CD14-positive monocyte (primary cell): ENCODE data around the gene ADAMTS17. TPM values are rescaled to one million over a fixed set of nuclear protein-coding genes. Genes with fewer than 3 reads are reported as not detected.

Experiments
- DNase-seq, 3 donors: peaks; one replicate each; pipeline ENCODE4 v3.0.0-alpha.2; 2011 to 2022
- H2AFZ ChIP-seq: 2 replicates; pipeline ENCODE4 v1.6.0; 2012; ENCODE audit warnings: mild to moderate bottlenecking, low read depth, low read length, inconsistent platforms; ENCODE audit not compliant: insufficient read depth, poor library complexity, severe bottlenecking
- H3K27ac ChIP-seq, 2 donors: 1 replicate in 1 of 2; 2 replicates in 1 of 2; pipeline ENCODE4 v1.5.1; 2012 to 2013; ENCODE audit warnings: low read length in 2 of 2, control low read depth in 1 of 2, inconsistent platforms in 1 of 2, low read depth in 1 of 2, mild to moderate bottlenecking in 1 of 2
- H3K27me3 ChIP-seq, 2 donors: one replicate each; pipeline versions ENCODE4 v1.6.0 to v1.6.1; 2011 to 2013; ENCODE audit warnings: low read length in 2 of 2; ENCODE audit not compliant: control insufficient read depth in 2 of 2, insufficient read depth in 2 of 2
- H3K36me3 ChIP-seq, 2 donors: replicated peaks in 1 of 2; 1 replicate in 1 of 2; 2 replicates in 1 of 2; pipeline versions ENCODE4 v1.5.1 to v1.6.1; 2012 to 2013; ENCODE audit warnings: low read length in 2 of 2, control low read depth in 1 of 2, inconsistent platforms in 1 of 2, mild to moderate bottlenecking in 1 of 2; ENCODE audit not compliant: insufficient read depth in 2 of 2, control insufficient read depth in 1 of 2
- H3K4me1 ChIP-seq, 2 donors: 1 replicate in 1 of 2; 2 replicates in 1 of 2; pipeline versions ENCODE4 v1.5.1 to v1.6.1; 2012 to 2013; ENCODE audit warnings: low read length in 2 of 2, control low read depth in 1 of 2, inconsistent platforms in 1 of 2, mild to moderate bottlenecking in 1 of 2, moderate library complexity in 1 of 2; ENCODE audit not compliant: insufficient read depth in 2 of 2, control insufficient read depth in 1 of 2
- H3K4me2 ChIP-seq: replicated peaks from 2 replicates; pipeline ENCODE3; 2012; ENCODE audit warnings: low read length, moderate library complexity, mild to moderate bottlenecking; ENCODE audit not compliant: poor library complexity, severe bottlenecking; ENCODE audit errors: extremely low read depth
- H3K4me3 ChIP-seq, 3 experiments: fragments of 200-600 bp in 1 of 3; sonication (generic) in 1 of 3; replicated peaks in 1 of 3; 1 replicate in 2 of 3; 2 replicates in 1 of 3; pipeline ENCODE4 v1.5.1; 2011 to 2013; ENCODE audit warnings: low read length in 3 of 3, mild to moderate bottlenecking in 3 of 3, control low read depth in 2 of 3, low read depth in 2 of 3, inconsistent platforms in 1 of 3, moderate library complexity in 1 of 3
- H3K79me2 ChIP-seq: 2 replicates; pipeline ENCODE4 v1.6.0; 2012; ENCODE audit warnings: mild to moderate bottlenecking, control low read depth, inconsistent platforms, low read length, moderate library complexity; ENCODE audit not compliant: insufficient read depth
- H3K9ac ChIP-seq: 2 replicates; pipeline ENCODE4 v1.6.0; 2017; ENCODE audit warnings: low read length, mild to moderate bottlenecking; ENCODE audit not compliant: insufficient read depth, poor library complexity, severe bottlenecking
- H3K9me3 ChIP-seq, 2 donors: replicated peaks in 1 of 2; 1 replicate in 1 of 2; 2 replicates in 1 of 2; pipeline versions ENCODE4 v1.5.1 to v1.6.1; 2012 to 2013; ENCODE audit warnings: low read length in 2 of 2, control low read depth in 1 of 2; ENCODE audit not compliant: control insufficient read depth in 1 of 2, insufficient read depth in 1 of 2
- H4K20me1 ChIP-seq: 2 replicates; pipeline ENCODE4 v1.6.0; 2012; ENCODE audit warnings: mild to moderate bottlenecking, low read length, control low read depth, moderate library complexity; ENCODE audit not compliant: insufficient read depth
- H3K27ac Mint-ChIP-seq, 7 donors: one replicate each; pipeline ENCODE4 v1.8.0; 2020; ENCODE audit warnings: mild to moderate bottlenecking in 7 of 7, mixed read lengths in 7 of 7, moderate library complexity in 6 of 7, inconsistent platforms in 2 of 7
- H3K27me3 Mint-ChIP-seq, 3 donors: one replicate each; pipeline ENCODE4 v1.8.0; 2021 to 2022; ENCODE audit warnings: low read depth in 3 of 3, mild to moderate bottlenecking in 3 of 3, mixed read lengths in 3 of 3, moderate library complexity in 3 of 3, inconsistent platforms in 1 of 3
- H3K36me3 Mint-ChIP-seq, 2 donors: one replicate each; pipeline ENCODE4 v1.8.0; 2020; ENCODE audit warnings: mixed read lengths in 2 of 2, inconsistent platforms in 1 of 2, mild to moderate bottlenecking in 1 of 2
- H3K4me1 Mint-ChIP-seq: one replicate; pipeline ENCODE4 v1.8.0; 2020; ENCODE audit warnings: mild to moderate bottlenecking, mixed read lengths
- H3K4me3 Mint-ChIP-seq, 2 donors: one replicate each; pipeline ENCODE4 v1.8.0; 2020; ENCODE audit warnings: mild to moderate bottlenecking in 2 of 2, mixed read lengths in 2 of 2, moderate library complexity in 1 of 2
- H3K9me3 Mint-ChIP-seq, 7 donors: one replicate each; pipeline ENCODE4 v1.8.0; 2020 to 2022; ENCODE audit warnings: mixed read lengths in 7 of 7, mild to moderate bottlenecking in 6 of 7, moderate library complexity in 6 of 7, inconsistent platforms in 2 of 7
- WGBS: methylation state at CpG from one replicate; pipeline ENCODE4 v1.1.5; 2013; ENCODE audit warnings: missing lambda C conversion rate; ENCODE audit not compliant: insufficient coverage; 5-methylcytosine and 5-hydroxymethylcytosine counted together
- intact Hi-C, 2 donors: fragments of 100-400 bp; cut with micrococcal nuclease; formaldehyde crosslinking; loops; one replicate each; pipeline versions ENCODE4 v1.15.0 to v1.15.1; 2023
- polyA plus RNA-seq, 3 donors: library from polyadenylated mRNA; depleted of rRNA in 1 of 3; unstranded in 2 of 3; stranded (reverse) in 1 of 3; fragments of 300-500 nt in 2 of 3; fragments of >200 nt in 1 of 3; fragmentation: Illumina TruSeq in 2 of 3; gene quantifications; 1 replicate in 2 of 3; 2 replicates in 1 of 3; pipeline ENCODE4 v1.2.3, GENCODE V29; 2012 to 2021
- TF ChIP-seq, protein P1 (sequence below): fragments of 200-600 bp; IDR thresholded peaks from one replicate; pipeline ENCODE4 v1.8.0; 2022; ENCODE audit warnings: antibody characterized with exemption, mild to moderate bottlenecking

Gene ADAMTS17
- polyA plus RNA-seq, 3 donors: 0.03 to 0.25 TPM; not detected in 1

DNA sequence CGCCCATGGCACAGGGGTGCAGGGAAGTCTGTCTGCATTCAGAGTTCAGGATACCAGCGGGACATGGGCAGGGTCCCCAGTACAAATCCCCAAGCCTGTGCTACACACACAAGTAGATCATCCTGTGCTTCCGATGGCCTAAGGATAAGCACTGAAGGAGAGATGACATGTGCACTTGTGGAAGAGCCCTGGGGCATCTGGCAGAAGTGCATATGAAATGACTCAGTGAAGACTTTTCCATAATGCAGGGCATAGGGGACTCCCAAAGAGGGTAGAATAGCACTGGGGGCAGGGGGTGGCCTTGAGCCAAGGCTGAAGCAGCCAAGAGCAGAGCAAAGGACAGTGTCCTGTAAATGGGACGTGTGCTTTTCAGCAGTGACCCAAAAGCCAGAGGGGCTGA, 22.9 kb downstream of the ADAMTS17 start:
- intact Hi-C loops: no loop called here
- 76% methylated on average over 3 of the region's 4 CpGs for WGBS
- no peaks in the 10 kb centered on the region for H3K79me2 ChIP-seq

GRCh38 chr15:100314809-100315400, 26.9 kb downstream of the ADAMTS17 start:
- no peaks in the 10 kb centered on the region for H3K79me2 ChIP-seq
- Mint-ChIP-seq H3K4me3 (no peak overlapping the region), H3K9me3 (peaks cover 11 to 26% (median 18%) of the 10 kb centered on the region in 7 donors), H3K27me3 (peaks cover 9 to 19% (median 11%) of the 10 kb centered on the region in 3 donors), H3K27ac (peak overlapping the region in 1 of 7 donors; percentile 33), H3K36me3 (no peaks in the 10 kb centered on the region), H3K4me1 (no peaks in the 10 kb centered on the region)
- no peak overlapping the region for H2AFZ ChIP-seq
- H3K27me3 ChIP-seq: peaks cover 0 to 3% of the 10 kb centered on the region in 2 donors
- no peak overlapping the region for H3K27ac ChIP-seq
- no peaks in the 10 kb centered on the region for H3K4me1 ChIP-seq
- 89% methylated on average over 12 of the region's 16 CpGs for WGBS
- intact Hi-C loops: no loop called here
- H3K4me2 ChIP-seq: no peak overlapping the region
- TF ChIP-seq, protein P1, sequence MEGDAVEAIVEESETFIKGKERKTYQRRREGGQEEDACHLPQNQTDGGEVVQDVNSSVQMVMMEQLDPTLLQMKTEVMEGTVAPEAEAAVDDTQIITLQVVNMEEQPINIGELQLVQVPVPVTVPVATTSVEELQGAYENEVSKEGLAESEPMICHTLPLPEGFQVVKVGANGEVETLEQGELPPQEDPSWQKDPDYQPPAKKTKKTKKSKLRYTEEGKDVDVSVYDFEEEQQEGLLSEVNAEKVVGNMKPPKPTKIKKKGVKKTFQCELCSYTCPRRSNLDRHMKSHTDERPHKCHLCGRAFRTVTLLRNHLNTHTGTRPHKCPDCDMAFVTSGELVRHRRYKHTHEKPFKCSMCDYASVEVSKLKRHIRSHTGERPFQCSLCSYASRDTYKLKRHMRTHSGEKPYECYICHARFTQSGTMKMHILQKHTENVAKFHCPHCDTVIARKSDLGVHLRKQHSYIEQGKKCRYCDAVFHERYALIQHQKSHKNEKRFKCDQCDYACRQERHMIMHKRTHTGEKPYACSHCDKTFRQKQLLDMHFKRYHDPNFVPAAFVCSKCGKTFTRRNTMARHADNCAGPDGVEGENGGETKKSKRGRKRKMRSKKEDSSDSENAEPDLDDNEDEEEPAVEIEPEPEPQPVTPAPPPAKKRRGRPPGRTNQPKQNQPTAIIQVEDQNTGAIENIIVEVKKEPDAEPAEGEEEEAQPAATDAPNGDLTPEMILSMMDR: no peak
- no peak overlapping the region for H3K9ac ChIP-seq
- no peaks in the 10 kb centered on the region for H3K36me3 ChIP-seq
- H3K4me3 ChIP-seq: no peak overlapping the region
- DNase-seq: no peak
- H4K20me1 ChIP-seq: no peaks in the 10 kb centered on the region
- peaks cover 14 to 21% of the 10 kb centered on the region in 2 donors for H3K9me3 ChIP-seq

More for the DNA sequence above, 22.9 kb downstream of the ADAMTS17 start:
- TF ChIP-seq, protein P1: no peak
- Histone ChIP-seq H3K27me3 (no peaks in the 10 kb centered on the region), H3K27ac (no peak overlapping the region), H3K36me3 (no peaks in the 10 kb centered on the region), H3K4me1 (no peaks in the 10 kb centered on the region), H3K9ac (no peak overlapping the region), H4K20me1 (no peaks in the 10 kb centered on the region), H2AFZ (no peak overlapping the region), H3K4me3 (no peak overlapping the region), H3K4me2 (no peak overlapping the region), H3K9me3 (peaks cover 14 to 21% of the 10 kb centered on the region in 2 donors)
- no peak for DNase-seq
- Mint-ChIP-seq H3K27me3 (peaks cover 3 to 10% (median 9%) of the 10 kb centered on the region in 3 donors), H3K4me1 (no peaks in the 10 kb centered on the region), H3K27ac (no peak overlapping the region), H3K9me3 (peaks cover 8 to 26% (median 14%) of the 10 kb centered on the region in 7 donors), H3K36me3 (no peaks in the 10 kb centered on the region), H3K4me3 (no peak overlapping the region)
